RWPE1 (cell line): Measurements from ENCODE around the gene ANO6.

ENCODE experiments used
- CTCF ChIA-PET: fragments of 350-600 bp; sonication (Branson Sonifier 250); formaldehyde crosslinking; extraction: SDS; loops from one replicate; lab custom pipeline; 2021; lab: Yijun Ruan, JAX
- POLR2A ChIA-PET: fragments of 400-600 bp; formaldehyde crosslinking; extraction: SDS; loops from one replicate; lab custom pipeline; 2020; ENCODE audit warnings: antibody characterized with exemption; ENCODE audit not compliant: low non-redundant PET; lab: Yijun Ruan, JAX
- DNase-seq: peaks from one replicate; pipeline ENCODE4 v3.0.0; 2012; ENCODE audit warnings: low spot score
- H3K27ac ChIP-seq: fragments of 450-650 bp; 2 replicates; pipeline ENCODE4 v1.5.1; 2017
- TF ChIP-seq, protein P1 (sequence below): fragments of 450-650 bp; conservative IDR thresholded peaks from 2 replicates; pipeline ENCODE4 v1.5.1; 2017; ENCODE audit warnings: low read depth, mild to moderate bottlenecking

Gene ANO6

DNA sequence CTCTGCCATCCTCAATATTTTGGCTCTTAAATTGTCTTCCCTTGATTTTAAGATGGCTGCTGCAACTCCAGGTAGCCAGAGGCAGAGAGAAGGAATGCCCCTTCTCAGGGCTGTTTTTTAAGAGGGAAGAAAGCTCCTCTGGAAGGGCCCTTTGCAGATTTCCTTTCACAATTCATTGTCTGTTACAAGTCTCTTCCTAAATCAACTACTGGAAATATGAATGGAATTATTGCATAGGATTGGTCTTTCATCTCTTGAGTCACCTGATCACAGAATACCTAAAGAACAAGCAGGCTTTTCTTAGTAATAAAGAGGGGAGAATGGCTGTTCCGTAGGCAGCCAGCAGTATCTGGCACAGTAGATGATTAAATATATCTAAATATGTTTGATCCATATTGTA is 118.5 kb downstream of the ANO6 start:
- H3K27ac ChIP-seq, result no peak overlapping the region
- POLR2A ChIA-PET, result no interaction called here
- DNase-seq, result no peak
- CTCF ChIA-PET, result no interaction called here
- TF ChIP-seq, protein P1, sequence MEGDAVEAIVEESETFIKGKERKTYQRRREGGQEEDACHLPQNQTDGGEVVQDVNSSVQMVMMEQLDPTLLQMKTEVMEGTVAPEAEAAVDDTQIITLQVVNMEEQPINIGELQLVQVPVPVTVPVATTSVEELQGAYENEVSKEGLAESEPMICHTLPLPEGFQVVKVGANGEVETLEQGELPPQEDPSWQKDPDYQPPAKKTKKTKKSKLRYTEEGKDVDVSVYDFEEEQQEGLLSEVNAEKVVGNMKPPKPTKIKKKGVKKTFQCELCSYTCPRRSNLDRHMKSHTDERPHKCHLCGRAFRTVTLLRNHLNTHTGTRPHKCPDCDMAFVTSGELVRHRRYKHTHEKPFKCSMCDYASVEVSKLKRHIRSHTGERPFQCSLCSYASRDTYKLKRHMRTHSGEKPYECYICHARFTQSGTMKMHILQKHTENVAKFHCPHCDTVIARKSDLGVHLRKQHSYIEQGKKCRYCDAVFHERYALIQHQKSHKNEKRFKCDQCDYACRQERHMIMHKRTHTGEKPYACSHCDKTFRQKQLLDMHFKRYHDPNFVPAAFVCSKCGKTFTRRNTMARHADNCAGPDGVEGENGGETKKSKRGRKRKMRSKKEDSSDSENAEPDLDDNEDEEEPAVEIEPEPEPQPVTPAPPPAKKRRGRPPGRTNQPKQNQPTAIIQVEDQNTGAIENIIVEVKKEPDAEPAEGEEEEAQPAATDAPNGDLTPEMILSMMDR, result no peak

DNA sequence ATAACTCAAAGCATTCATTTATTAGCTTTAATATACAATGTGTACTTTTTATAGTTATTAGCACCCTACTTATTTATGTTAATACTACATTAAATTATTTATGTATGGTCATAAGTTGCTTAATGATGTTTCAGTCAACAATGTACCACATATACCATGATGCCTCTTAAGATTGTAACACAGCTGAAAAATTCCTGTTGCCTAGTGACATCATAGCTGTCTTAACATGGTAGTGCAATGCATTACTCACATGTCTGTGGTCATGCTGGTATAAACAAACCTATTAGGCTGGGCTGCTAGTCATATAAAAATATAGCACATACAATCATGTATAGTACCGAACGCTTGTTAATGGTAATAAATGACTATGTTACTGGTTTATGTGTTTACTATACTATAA is 120.4 kb downstream of the ANO6 start:
- ChIA-PET CTCF (interaction anchor here (0.7 kb wide), 2 partner anchors 166 to 438 kb away, joined by 3 to 5 read pairs; no protein-coding TSS in a partner anchor), POLR2A (no interaction called here)
- TF ChIP-seq, protein P1, result no peak
- peak; percentile 9 for DNase-seq
- no peak overlapping the region for H3K27ac ChIP-seq

DNA sequence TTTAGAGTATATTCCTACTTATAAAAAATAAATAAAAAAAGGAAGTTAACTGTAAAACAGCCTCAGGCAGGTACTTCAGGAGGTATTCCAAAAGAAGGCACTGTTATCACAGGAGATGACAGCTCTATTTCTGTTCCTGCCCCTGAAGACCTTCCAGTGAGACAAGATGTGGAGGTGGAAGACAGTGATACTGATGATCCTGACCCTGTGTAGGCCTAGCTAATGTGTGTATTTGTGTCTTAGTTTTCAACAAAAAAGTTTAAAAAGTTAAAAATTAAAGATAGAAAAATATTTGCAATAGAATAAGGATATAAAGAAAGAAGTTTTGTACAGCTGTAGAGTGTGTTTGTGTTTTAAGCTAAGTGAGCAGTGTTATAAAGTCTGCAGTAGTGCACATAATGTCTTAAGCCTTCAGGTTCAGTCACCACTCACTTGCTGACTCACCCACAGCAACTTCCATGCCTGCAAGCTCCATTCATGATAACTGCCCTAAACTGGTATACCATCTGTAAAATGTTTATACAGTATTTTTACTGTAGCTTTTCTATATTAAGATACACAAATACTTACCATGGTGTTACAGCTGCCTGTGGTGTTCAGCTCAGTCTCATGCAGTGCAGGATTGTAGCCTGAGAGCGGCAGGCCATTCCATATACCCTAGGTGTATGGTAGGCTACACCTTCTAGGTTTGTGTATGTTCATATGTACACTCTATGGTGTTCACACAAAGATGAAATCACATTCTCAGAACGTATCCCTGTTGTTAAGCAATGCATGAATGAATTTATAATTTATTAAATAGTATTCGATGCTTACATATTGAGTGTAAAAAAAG is 121.1 kb downstream of the ANO6 start:
- ChIA-PET POLR2A (no interaction called here), CTCF (interaction anchor here (0.7 kb wide), 2 partner anchors 167 to 439 kb away, joined by 3 to 5 read pairs; no protein-coding TSS in a partner anchor)
- TF ChIP-seq, protein P1, result no peak
- no peak overlapping the region for H3K27ac ChIP-seq
- no peak for DNase-seq

DNA sequence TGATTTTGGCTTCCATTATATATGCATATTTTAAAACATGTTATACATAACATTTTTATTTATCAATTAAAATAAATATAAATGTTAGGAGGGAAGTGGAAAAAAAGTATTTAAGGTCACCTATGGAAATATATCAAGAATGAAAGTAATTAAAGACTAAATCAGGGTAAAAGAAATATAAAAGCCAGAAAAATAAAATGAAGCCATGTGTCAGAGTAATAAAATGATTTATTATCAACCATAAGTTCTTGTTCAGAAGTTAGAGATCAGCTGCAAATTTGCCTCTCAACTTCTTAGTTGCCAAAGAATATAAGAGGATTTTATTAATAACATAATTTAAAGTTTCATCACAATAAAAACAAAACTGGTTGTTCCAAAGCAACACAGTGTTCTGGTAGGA is 121.9 kb downstream of the ANO6 start:
- DNase-seq, result no peak
- TF ChIP-seq, protein P1, result no peak
- ChIA-PET POLR2A (no interaction called here), CTCF (no interaction called here)
- no peak overlapping the region for H3K27ac ChIP-seq

DNA sequence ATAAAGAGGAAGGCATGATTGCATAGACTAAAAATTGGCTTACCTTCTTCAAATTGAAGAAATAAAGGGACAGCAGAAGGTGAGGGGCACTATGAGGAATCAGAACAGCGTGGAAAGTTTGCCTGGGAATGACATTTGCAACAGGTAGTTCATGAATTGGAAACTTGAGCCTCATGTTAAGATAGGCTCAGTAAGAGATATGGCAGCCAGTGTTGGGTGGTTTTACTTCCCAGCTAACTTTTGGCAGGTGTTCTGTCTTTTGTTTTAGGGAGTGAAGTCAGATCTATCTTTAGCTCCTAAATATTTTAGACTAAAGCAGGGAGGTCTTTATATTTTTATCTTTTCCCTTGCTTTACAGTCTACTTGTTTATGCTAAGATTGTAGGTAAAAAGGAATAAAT is 122.4 kb downstream of the ANO6 start:
- no peak for DNase-seq
- POLR2A ChIA-PET, result no interaction called here
- CTCF ChIA-PET, result no interaction called here
- TF ChIP-seq, protein P1, result no peak
- no peak overlapping the region for H3K27ac ChIP-seq

DNA sequence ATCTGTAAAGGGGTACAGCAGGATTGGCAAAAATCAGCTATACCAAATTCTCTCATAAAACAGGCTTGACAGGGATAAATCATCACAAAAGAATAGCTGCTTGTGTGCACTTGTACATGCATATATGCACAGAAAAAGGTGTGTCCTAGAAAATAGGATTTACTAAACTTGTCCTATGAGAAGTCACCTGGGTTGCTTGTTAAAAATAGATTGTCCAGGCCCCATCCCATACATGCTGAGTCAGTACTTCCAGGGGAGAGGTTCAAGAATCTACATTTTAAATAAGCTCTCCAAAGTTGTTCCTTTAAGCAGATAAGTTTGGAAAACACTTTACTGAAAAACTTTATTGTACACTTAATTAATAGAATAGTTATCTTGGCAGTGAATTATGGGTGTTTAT is 123.1 kb downstream of the ANO6 start:
- ChIA-PET CTCF (no interaction called here), POLR2A (no interaction called here)
- DNase-seq, result no peak
- TF ChIP-seq, protein P1, result no peak
- H3K27ac ChIP-seq, result no peak overlapping the region
